ENCODE measurements around the gene CAMK2N2.
"Not testable (repeated sequence)": the region's sequence is repeated elsewhere in the genome, so short reads cannot be mapped to it uniquely, and the experiment has no call there.

Gene CAMK2N2

DNA sequence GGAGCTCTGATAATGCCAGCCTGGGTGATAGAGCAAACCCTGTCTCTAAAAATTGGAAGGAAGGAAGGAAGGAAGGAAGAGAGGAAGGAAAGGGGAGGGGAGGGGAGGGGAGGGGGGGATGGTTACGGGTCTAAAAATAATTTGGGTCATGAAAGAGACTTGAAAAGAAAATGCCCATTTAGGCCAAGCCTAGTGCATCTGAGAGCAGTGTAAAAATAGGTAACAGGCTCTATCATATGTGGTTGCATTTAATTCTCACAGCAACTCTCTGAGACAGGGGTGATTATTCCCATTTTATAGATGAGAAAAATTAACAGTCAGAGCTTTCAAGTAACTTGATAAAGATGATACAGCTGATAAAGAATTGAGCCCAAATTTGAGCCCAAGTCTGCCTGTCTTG, 10.9 kb upstream of the CAMK2N2 start:
- no peak for DNase-seq

- not testable (repeated sequence) for DNase-seq
Observed at GRCh38 chr3:184267249-184267648, 5.9 kb upstream of the CAMK2N2 start.

DNA sequence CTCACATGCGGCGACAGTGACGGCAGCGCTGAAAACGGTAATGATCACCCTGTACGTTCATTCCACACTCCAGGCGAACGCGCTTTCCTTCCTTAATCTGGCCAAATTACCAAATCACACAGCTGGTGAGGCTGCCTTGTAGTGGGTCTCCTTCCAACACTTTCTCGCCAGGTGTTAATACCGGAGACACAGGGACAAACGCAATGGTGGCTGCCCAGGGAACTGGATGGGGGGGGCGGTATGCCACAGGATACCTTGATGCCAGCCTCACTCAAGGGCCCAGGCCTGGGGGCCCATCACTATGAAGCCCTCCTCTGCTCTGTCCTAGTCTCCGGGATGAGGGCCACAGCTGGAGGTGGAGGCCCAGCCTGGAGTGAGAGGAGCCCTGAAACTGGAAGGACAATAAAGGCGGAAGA, 1.4 kb upstream of the CAMK2N2 start:
- no peak for DNase-seq

DNA sequence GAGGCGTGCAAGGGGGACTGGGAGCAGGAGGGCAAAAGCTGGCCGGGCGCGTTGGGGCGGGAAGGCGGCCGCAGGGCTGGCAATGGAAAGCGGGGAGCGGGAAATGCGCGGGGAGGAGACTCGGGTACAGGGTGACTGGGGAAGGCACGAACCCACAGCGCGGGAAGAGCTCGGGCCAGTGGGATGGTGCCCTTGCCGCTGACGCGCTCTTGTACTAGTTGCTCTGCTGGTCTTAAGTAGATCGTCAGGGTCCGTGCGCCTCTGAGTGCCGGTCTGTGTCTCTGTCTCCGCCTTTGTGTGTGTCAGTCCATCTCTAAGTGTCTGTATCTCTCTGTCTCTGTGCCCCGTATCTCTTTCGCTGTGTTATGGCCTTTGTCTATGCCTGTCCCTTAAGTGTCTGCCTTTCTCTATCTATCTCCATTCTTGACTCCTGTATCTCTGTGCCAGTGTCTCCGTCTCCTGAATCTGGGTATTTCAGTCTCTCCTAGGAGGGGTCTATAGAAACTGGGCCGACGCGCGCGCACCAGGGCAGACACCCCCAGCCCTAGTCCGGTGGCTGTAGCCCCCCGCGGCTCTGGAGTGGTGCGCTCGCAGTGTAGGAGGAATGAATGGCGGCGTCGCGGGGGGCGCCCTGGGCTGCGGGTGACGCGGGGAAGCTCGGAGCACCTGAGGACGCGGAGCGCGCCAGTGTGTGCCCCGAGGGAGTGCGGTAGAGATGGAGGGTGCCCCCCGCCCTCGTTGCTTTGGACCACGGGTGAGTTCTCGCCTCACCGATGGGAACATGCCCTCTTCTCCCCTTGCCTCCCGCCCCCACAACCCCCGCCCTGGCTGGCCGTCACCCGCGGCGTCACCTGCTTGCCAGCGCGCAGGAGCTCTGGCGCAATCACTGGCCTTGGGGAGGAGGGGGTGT, 756 bp upstream of the CAMK2N2 start:
- no peak for DNase-seq

DNA sequence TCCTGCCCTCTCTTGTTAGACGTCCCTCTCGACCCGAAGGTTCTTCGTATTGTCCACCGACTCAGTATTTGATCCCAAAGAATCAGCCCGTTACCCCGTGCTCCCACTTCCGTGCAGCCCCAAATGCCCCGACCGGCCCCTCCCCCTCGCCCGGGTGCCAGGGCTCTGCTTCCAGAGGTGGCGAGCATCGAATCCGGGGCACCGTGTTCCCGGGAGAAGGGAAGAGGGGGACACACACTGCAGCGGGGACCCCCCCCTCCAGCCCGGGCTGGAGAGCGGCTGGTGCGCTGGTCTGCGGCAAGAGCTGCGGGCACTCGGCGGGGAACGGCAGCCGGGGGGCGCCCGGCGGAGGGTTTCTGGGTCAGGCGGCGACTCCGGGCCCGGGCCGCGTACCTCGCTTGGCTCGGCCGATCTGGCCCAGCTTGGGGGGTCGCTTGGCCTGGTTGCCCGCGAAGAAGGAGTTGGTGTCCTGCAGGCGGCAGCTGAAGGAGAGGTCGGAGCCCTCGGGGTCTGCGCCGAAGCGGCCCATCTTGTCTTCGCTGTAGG, 556 bp downstream of the CAMK2N2 start:
- DNase-seq, result no peak

GRCh38 chr3:184259878-184260723, 1.3 kb downstream of the CAMK2N2 start:
- peak; percentile 35 for DNase-seq

DNA sequence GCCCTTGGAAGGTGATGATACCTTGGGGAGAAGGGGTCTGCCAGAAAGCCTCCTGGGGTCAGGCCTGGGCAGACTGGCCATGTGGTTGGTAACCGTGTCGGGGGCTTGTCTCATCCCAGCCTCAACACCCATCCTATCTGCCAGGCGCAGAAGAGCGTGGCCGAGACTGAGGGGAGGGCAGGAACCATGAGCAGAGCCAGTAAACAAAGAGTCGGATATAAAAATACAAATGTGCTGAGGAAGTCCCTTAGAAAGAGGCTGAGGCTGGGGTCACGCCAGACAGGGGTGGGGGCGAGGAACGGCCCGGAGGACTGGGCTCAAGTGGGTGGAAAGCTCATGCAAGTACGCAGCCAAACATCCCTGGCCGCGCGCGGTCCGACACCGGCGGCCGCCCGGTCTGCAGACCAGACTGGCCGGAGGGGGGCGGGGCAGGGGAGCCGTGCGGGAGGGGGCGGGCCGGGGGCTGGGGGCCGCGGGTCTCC, 1.9 kb downstream of the CAMK2N2 start:
- DNase-seq, result no peak

- DNase-seq, result no peak
Observed at GRCh38 chr3:184258926-184259325, 2.4 kb downstream of the CAMK2N2 start.

DNA sequence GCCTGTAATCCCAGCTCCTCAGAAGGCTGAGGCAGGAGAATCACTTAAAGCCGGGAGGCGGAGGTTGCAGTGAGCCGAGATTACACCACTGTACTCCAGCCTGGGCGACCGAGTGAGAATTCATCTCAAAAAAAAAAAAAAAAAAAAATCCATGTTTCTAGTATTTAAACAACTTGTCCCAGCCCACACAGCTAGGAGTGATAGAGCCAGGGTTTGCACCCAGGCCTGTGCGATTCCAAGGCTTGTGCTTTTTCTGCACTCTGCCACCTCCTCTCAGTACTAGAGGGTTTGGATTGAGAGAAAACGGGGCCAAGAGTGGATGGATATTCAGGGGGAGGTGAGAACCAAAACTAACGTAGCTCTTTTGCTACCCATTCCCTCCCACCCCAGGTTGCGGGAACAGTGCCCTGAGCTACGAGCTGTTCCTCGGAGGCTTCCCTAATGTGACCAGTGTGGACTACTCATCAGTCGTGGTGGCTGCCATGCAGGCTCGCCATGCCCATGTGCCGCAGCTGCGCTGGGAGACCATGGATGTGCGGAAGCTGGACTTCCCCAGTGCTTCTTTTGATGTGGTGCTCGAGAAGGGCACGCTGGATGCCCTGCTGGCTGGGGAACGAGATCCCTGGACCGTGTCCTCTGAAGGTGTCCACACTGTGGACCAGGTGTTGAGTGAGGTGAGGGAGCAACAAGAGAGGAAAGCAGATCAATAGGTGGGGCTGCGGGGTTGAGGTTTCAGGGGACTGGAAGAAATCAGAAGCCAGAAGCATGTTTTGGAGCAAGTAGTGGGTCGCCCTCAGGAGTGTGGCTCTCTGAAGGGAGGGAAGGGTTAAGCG, 4.1 kb downstream of the CAMK2N2 start:
- DNase-seq, result no peak

DNA sequence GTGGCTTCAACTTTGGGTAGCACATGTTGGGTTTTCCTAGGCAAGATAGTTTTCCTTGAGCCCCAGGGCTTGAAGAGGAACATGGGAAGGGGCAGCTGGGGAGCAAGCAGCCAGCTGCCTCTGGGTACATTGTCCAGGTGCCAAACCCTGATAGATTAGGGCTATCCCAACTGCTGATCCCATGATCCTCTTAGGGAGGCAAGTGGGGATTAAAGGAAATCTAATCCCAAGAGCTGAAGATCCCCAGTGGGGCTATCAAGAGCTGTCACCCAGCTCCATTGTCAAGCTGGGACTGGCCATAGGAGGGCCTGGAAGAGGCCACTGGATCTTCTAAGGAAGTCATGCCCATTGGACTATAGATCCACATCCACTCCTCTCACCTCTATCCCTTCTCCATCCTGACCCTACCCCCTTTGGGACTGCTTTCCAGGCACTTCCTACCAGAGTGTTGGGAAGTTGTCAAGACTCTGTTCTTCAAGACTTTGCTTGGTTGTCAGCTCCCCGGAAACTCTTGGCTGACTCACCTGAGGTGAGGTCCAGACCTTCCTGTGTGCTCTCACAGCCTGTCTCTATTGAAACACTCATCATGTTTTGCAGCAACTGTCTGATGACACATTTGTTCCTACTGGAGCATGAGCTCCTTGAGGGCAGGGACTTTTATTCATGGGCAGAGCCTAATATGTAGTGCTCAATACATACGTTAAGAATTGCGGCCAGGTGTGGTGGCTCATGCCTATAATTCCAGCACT, 5.9 kb downstream of the CAMK2N2 start:
- DNase-seq, result no peak

- DNase-seq, result peak; percentile 85
Observed at GRCh38 chr3:184250167-184250828, 11.1 kb downstream of the CAMK2N2 start.

- DNase-seq, result peak; percentile 93
Observed at GRCh38 chr3:184249412-184250166, 11.8 kb downstream of the CAMK2N2 start, which contains the start of gene EEF1AKMT4. EEF1AKMT4 (plus strand) TSS chr3:184249672; CDS start chr3:184249695, 23 bp downstream.

GRCh38 chr3:184248454-184249411, 12.6 kb downstream of the CAMK2N2 start, which contains the start of gene ALG3:
ALG3 (minus strand) TSS chr3:184248962; CDS start chr3:184248940, 22 bp downstream.
- peak; percentile 81 for DNase-seq

DNA sequence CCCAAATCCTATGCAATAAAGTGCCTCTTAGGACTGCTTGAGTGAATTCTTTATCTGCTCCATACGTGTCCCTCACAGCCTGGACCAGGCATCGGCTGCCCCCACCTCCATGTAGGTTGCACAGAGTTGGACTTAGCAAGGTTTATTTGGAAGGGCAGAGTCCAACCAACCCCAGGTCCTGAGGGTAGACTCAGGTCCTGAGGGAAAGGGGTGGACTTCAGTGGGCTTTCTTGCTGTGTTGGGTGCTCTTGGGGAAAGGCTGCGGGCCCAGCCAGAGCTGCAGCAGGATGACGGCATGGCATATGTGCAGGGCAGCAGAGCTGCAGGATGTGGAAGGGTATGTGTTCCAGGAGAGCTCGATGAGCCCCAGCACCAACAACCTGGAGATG, 19.1 kb downstream of the CAMK2N2 start:
- DNase-seq, result no peak

GRCh38 chr3:184241447-184242296, 19.7 kb downstream of the CAMK2N2 start:
- no peak for DNase-seq

- no peak for DNase-seq
Observed at GRCh38 chr3:184241141-184241446, 20.3 kb downstream of the CAMK2N2 start.

DNA sequence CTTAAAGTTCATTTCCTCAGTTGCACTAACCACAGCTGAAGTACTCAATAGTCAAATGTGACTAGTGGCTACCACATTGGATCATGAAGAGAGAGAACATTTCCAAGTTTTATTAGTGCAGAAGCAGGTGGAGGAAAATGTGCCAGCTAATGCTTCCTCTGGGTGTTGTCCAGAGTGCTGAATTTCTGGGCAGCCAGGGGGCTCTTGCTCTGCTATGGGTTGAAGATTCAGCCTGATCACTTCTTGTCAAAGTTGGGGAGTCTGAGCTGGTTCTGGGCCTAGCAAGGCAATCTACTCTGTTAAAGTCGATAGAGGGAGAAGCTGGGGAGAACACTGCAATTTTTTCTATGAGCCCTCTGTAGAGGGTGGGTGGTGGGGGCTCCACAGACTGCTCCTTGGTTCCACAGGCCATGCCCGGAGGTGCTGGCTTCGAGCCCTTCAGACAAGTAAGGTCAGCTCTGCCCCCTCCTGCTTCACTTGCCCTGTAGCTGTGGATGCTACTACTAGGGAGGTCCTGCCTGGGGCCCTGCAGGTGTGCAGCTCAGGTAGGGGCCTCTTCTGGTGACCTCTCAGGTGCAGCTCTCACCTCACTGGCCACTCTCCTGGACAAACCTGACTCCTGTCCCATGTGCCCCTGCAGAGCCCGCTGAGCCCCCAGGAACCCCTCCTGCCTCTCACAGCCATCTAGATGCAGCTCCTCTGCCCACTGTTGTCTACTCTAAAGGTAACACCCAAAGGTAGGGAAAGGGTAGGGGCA, 20.8 kb downstream of the CAMK2N2 start:
- no peak for DNase-seq

Measured in effector CD4-positive, alpha-beta T cell (primary cell).